Left lung (tissue), 10 donors: ENCODE data around the gene SH3PXD2A. TPM values are rescaled to one million over a fixed set of nuclear protein-coding genes. Genes with fewer than 3 reads are reported as not detected.

Experiments used
- ATAC-seq: fragments of 200-7000 bp; cut with Tn5 transposase; one replicate; pipeline ENCODE4 v1.9.1; 2020; ENCODE audit warnings: moderate library complexity
- DNase-seq, 4 donors: peaks; one replicate each; pipeline ENCODE4 v3.0.0-alpha.2; 2013 to 2020
- H3K27ac ChIP-seq, 2 donors: fragments of 200-600 bp; sonication (generic) in 1 of 2; one replicate each; pipeline versions ENCODE4 v1.5.0 to v1.8.0; 2020 to 2021
- H3K27me3 ChIP-seq, 2 donors: fragments of 200-600 bp; sonication (generic) in 1 of 2; one replicate each; pipeline versions ENCODE4 v1.5.0 to v1.8.0; 2020 to 2021
- H3K36me3 ChIP-seq, 2 donors: fragments of 200-600 bp; sonication (generic) in 1 of 2; one replicate each; pipeline versions ENCODE4 v1.5.0 to v1.8.0; 2020 to 2021
- H3K4me1 ChIP-seq, 2 donors: fragments of 200-600 bp; one replicate each; pipeline ENCODE4 v1.8.0; 2021
- H3K4me3 ChIP-seq, 2 donors: fragments of 200-600 bp; sonication (generic) in 1 of 2; one replicate each; pipeline versions ENCODE4 v1.5.0 to v1.8.0; 2020 to 2021; ENCODE audit warnings: mild to moderate bottlenecking in 1 of 2
- H3K9me3 ChIP-seq, 2 donors: fragments of 200-600 bp; sonication (generic) in 1 of 2; one replicate each; pipeline versions ENCODE4 v1.5.0 to v1.8.0; 2020 to 2021
- CTCF ChIP-seq, 2 donors: fragments of 200-600 bp; sonication (generic) in 1 of 2; IDR thresholded peaks; one replicate each; pipeline versions ENCODE4 v1.5.0 to v1.8.0; 2021; ENCODE audit warnings: antibody characterized with exemption in 2 of 2
- intact Hi-C, 2 donors: fragments of 100-400 bp; cut with DNase I; formaldehyde crosslinking; loops; one replicate each; pipeline versions ENCODE4 v1.11.2 to v1.14.2; 2022
- polyA plus RNA-seq, 6 donors: library from polyadenylated mRNA; unstranded; fragments of 120-200 nt; gene quantifications; one replicate each; pipeline ENCODE4 v1.2.1, GENCODE V29; 2013; ENCODE audit not compliant: insufficient read length in 6 of 6
- total RNA-seq, 2 donors: library from RNA; stranded (reverse); fragmentation: NEBNext Ultra II Directional; extraction: Animal tissue kit (Norgen Biotek cat#: 25700); gene quantifications; one replicate each; pipeline ENCODE4 v1.2.1, GENCODE V29; 2021
- donor health status: DM: no; HTN: yes; CAD: no.
- donor health status: DM: no; HTN: no; CAD: no.

Gene SH3PXD2A
- total and polyA plus RNA-seq, 8 donors, result 44.8 to 117 (median 91.7) TPM

DNA sequence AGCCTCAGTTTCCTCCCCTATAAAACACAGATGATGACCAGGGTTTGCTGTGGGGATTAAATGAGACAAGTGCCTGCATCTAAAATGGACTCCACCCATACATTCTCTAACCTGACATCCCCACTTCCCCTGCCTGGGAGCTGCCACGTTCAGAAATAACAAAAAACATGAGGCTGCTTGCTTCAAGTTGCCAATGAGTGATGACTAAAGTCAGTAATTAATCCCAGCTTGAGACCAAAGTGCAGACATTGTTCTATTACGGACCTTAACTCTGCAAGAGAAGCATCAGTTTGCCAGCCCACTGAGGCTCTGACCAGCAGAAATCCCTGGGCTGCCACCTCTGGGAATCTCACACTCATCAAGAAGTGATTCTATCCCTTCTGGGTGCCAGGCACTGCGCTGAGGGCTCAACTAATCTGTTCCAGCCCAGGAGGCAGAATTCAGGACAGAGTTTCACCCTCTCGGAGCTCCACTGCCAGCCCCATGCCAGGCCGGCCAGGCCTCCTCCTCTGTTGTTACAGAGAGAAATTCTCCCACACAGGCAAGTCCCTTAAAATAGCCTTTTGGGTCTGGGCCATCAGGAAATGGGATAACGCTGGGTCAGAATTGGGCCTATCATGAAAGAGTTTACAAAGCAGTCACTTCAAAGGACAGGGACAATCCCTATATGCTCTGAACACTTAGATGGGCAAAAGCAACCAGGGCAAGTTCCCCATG, 11.4 kb downstream of the SH3PXD2A start:
- DNase-seq, result no peak
- intact Hi-C loops, result no loop called here
- Histone ChIP-seq H3K4me3 (no peak overlapping the region), H3K4me1 (peaks cover 14 to 49% of the 10 kb centered on the region in 2 donors), H3K27me3 (no peaks in the 10 kb centered on the region), H3K36me3 (no peaks in the 10 kb centered on the region), H3K9me3 (no peaks in the 10 kb centered on the region), H3K27ac (peak overlapping the region; percentile 23 to 46)
- ATAC-seq, result peak; percentile 7
- TF ChIP-seq CTCF (IDR thresholded peaks at IDR 0.05), result no peak

GRCh38 chr10:103843045-103843444, 12.3 kb downstream of the SH3PXD2A start:
- ATAC-seq (no peak), DNase-seq (no peak)
- intact Hi-C loops, result no loop called here
- H3K36me3 ChIP-seq, result no peaks in the 10 kb centered on the region
- no peaks in the 10 kb centered on the region for H3K9me3 ChIP-seq
- peaks cover 14 to 42% of the 10 kb centered on the region in 2 donors for H3K4me1 ChIP-seq
- H3K27ac ChIP-seq, result no peak overlapping the region
- no peak overlapping the region for H3K4me3 ChIP-seq
- no peaks in the 10 kb centered on the region for H3K27me3 ChIP-seq
- TF ChIP-seq CTCF (IDR thresholded peaks at IDR 0.05), result no peak

DNA sequence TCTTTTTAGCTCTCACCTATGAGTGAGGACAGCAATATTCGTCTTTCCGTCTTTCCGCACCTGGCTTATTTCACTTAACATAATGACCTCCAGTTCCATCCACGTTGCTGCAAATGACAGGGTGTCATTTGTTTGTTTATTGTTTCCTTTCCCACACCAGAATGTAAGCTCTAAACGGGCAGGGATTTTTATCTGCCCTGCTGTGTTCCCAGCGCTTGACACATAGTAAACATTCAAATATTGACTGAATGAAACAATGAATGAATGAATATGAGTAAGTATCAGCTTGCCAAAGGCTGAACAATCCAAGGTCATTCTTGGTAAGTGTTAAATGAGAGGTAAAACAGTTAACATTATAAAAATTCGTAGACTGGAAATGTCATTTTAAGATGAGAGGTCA, 12.8 kb downstream of the SH3PXD2A start:
- DNase-seq (no peak), ATAC-seq (no peak)
- no peak overlapping the region for H3K4me3 ChIP-seq
- intact Hi-C loops, result no loop called here
- TF ChIP-seq CTCF (IDR thresholded peaks at IDR 0.05), result no peak
- H3K27me3 ChIP-seq, result no peaks in the 10 kb centered on the region
- H3K9me3 ChIP-seq, result no peaks in the 10 kb centered on the region
- no peak overlapping the region for H3K27ac ChIP-seq
- no peaks in the 10 kb centered on the region for H3K36me3 ChIP-seq
- H3K4me1 ChIP-seq, result peaks cover 14 to 42% of the 10 kb centered on the region in 2 donors

DNA sequence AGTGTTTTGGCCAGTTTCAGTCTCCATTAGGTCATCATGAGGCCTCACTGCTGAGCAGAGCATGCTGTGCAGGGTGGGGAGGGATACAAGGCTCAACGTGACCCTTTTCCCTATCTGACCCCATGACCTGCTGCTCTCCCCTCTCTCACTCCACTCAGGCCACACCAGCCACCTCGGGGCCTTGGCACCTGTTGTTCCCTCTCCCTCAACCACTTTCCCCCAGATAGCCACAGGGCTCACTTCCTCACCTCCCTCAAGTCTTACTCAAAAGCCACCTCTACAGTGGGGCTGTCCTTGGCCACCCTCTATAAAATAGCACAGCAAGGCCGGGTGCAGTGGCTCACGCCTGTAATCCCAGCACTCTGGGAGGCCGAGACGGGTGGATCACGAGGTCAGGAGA, 13.9 kb downstream of the SH3PXD2A start:
- intact Hi-C loops, result no loop called here
- no peak overlapping the region for H3K4me3 ChIP-seq
- H3K9me3 ChIP-seq, result no peaks in the 10 kb centered on the region
- H3K4me1 ChIP-seq, result peaks cover 14 to 50% of the 10 kb centered on the region in 2 donors
- DNase-seq (no peak), ATAC-seq (no peak)
- no peak for TF ChIP-seq CTCF (IDR thresholded peaks at IDR 0.05)
- no peaks in the 10 kb centered on the region for H3K27me3 ChIP-seq
- H3K27ac ChIP-seq, result no peak overlapping the region
- H3K36me3 ChIP-seq, result no peaks in the 10 kb centered on the region

- DNase-seq (no peak), ATAC-seq (no peak)
- H3K4me3 ChIP-seq, result no peak overlapping the region
- intact Hi-C loops, result no loop called here
- no peaks in the 10 kb centered on the region for H3K9me3 ChIP-seq
- no peak for TF ChIP-seq CTCF (IDR thresholded peaks at IDR 0.05)
- H3K27me3 ChIP-seq, result no peaks in the 10 kb centered on the region
- H3K27ac ChIP-seq, result no peak overlapping the region
- H3K4me1 ChIP-seq, result peaks cover 17 to 42% of the 10 kb centered on the region in 2 donors
- no peaks in the 10 kb centered on the region for H3K36me3 ChIP-seq
Measured at GRCh38 chr10:103840740-103841070, 14.7 kb downstream of the SH3PXD2A start.
